Measurements from ENCODE around the gene ANO7. TPM values are rescaled to one million over a fixed set of nuclear protein-coding genes. Genes with fewer than 3 reads are reported as not detected.

The ANO7 gene
- total RNA-seq, 1 experiment from 2014 or later = 4.1 TPM

- Histone ChIP-seq H3K36me3 (ENCODE audit: control insufficient read depth, insufficient read depth, low read length) (no peaks in the 10 kb centered on the region; the same call in 1 of the 2 replicates), H3K9me3 (no peaks in the 10 kb centered on the region), H3K27me3 (replicated peaks; ENCODE audit: control insufficient read depth, insufficient read depth, low read length) (no peaks in the 10 kb centered on the region), H3K4me3 (ENCODE audit: low read depth, low read length) (no peak overlapping the region), H3K4me1 (peaks cover 11% of the 10 kb centered on the region; the same call in 1 of the 2 replicates)
- no peak for TF ChIP-seq CTCF (IDR thresholded peaks at IDR 0.05; ENCODE audit: insufficient read depth in 1 of 2, low read depth in 1 of 2, low read length in 1 of 2, severe bottlenecking in 1 of 2, unreplicated experiment in 1 of 2)
- Mint-ChIP-seq H3K4me1 (ENCODE audit: low read depth, unreplicated experiment) (peaks cover 32% of the 10 kb centered on the region), H3K27ac (ENCODE audit: unreplicated experiment) (peak overlapping the region; percentile 76), H3K36me3 (ENCODE audit: insufficient read depth, unreplicated experiment) (peaks cover 71% of the 10 kb centered on the region), H3K27me3 (ENCODE audit: insufficient read depth, unreplicated experiment) (no peaks in the 10 kb centered on the region), H3K9me3 (ENCODE audit: unreplicated experiment) (peaks cover 2% of the 10 kb centered on the region), H3K4me3 (ENCODE audit: unreplicated experiment) (peak overlapping the region; percentile 77)
- no TSS peak for BruUV-seq (replicated peaks)
- CTCF ChIA-PET = no interaction called here
- no peak for DNase-seq
- intact Hi-C loops (cut with micrococcal nuclease; ENCODE audit: unreplicated experiment) = no loop called here
- POLR2A ChIA-PET = interaction anchor here (0.5 kb wide), 1 partner anchor 9 kb away, joined by 3 read pairs; no protein-coding TSS in a partner anchor
Measured at GRCh38 chr2:241270531-241270930, 82.1 kb downstream of the ANO7 start.

- Histone ChIP-seq H3K4me1 (peaks cover 11% of the 10 kb centered on the region; the same call in 1 of the 2 replicates), H3K36me3 (ENCODE audit: control insufficient read depth, insufficient read depth, low read length) (no peaks in the 10 kb centered on the region; the same call in 1 of the 2 replicates), H3K9me3 (no peaks in the 10 kb centered on the region), H3K4me3 (ENCODE audit: low read depth, low read length) (peak overlapping the region; percentile 49), H3K27me3 (replicated peaks; ENCODE audit: control insufficient read depth, insufficient read depth, low read length) (no peaks in the 10 kb centered on the region)
- CTCF ChIA-PET = no interaction called here
- H3K27ac Mint-ChIP-seq (ENCODE audit: unreplicated experiment) = peak overlapping the region; percentile 76
- peak; percentile 62 to 71 for DNase-seq
- peaks cover 9% of the 10 kb centered on the region for H3K9me3 Mint-ChIP-seq (ENCODE audit: unreplicated experiment)
- no peaks in the 10 kb centered on the region for H3K27me3 Mint-ChIP-seq (ENCODE audit: insufficient read depth, unreplicated experiment)
- intact Hi-C loops (cut with micrococcal nuclease; ENCODE audit: unreplicated experiment) = loop anchor here (2.0 kb wide), 1 partner anchor 43 kb away; the partner anchor contains the start of genes HDLBP and SEPTIN2
- POLR2A ChIA-PET = no interaction called here
- peaks cover 61% of the 10 kb centered on the region for H3K36me3 Mint-ChIP-seq (ENCODE audit: insufficient read depth, unreplicated experiment)
- BruUV-seq (replicated peaks) = no TSS peak
- peak overlapping the region; percentile 77 for H3K4me3 Mint-ChIP-seq (ENCODE audit: unreplicated experiment)
- TF ChIP-seq CTCF (IDR thresholded peaks at IDR 0.05; ENCODE audit: insufficient read depth in 1 of 2, low read depth in 1 of 2, low read length in 1 of 2, severe bottlenecking in 1 of 2, unreplicated experiment in 1 of 2) = no peak
- H3K4me1 Mint-ChIP-seq (ENCODE audit: low read depth, unreplicated experiment) = peaks cover 38% of the 10 kb centered on the region
Measured at GRCh38 chr2:241271706-241272302, 83.3 kb downstream of the ANO7 start.

- no peaks in the 10 kb centered on the region; the same call in 1 of the 2 replicates for H3K36me3 ChIP-seq (ENCODE audit: control insufficient read depth, insufficient read depth, low read length)
- no peak for TF ChIP-seq CTCF (IDR thresholded peaks at IDR 0.05; ENCODE audit: insufficient read depth in 1 of 2, low read depth in 1 of 2, low read length in 1 of 2, severe bottlenecking in 1 of 2, unreplicated experiment in 1 of 2)
- H3K4me3 ChIP-seq (ENCODE audit: low read depth, low read length) = peak overlapping the region; percentile 49
- ChIA-PET POLR2A (no interaction called here), CTCF (no interaction called here)
- H3K4me1 ChIP-seq = peaks cover 11% of the 10 kb centered on the region; the same call in 1 of the 2 replicates
- Mint-ChIP-seq H3K36me3 (ENCODE audit: insufficient read depth, unreplicated experiment) (peaks cover 54% of the 10 kb centered on the region), H3K4me3 (ENCODE audit: unreplicated experiment) (peak overlapping the region; percentile 77), H3K27ac (ENCODE audit: unreplicated experiment) (peak overlapping the region; percentile 76), H3K9me3 (ENCODE audit: unreplicated experiment) (peaks cover 9% of the 10 kb centered on the region), H3K4me1 (ENCODE audit: low read depth, unreplicated experiment) (peaks cover 38% of the 10 kb centered on the region), H3K27me3 (ENCODE audit: insufficient read depth, unreplicated experiment) (no peaks in the 10 kb centered on the region)
- no peaks in the 10 kb centered on the region for H3K27me3 ChIP-seq (replicated peaks; ENCODE audit: control insufficient read depth, insufficient read depth, low read length)
- DNase-seq = peak; percentile 42 to 69
- no TSS peak for BruUV-seq (replicated peaks)
- no peaks in the 10 kb centered on the region for H3K9me3 ChIP-seq
- intact Hi-C loops (cut with micrococcal nuclease; ENCODE audit: unreplicated experiment) = loop anchor here (2.0 kb wide), 1 partner anchor 42 kb away; the partner anchor contains the start of genes HDLBP and SEPTIN2
Measured at GRCh38 chr2:241272303-241273209, 84.1 kb downstream of the ANO7 start.

Data from Caco-2 (cell line).